ENCODE results near the gene CDKAL1.

Gene CDKAL1

GRCh38 chr6:20670750-20671149 lies 136.5 kb downstream of the CDKAL1 start:
- DNase-seq (ENCODE audit: low spot score) (no peak), FAIRE-seq (no peak)

DNA sequence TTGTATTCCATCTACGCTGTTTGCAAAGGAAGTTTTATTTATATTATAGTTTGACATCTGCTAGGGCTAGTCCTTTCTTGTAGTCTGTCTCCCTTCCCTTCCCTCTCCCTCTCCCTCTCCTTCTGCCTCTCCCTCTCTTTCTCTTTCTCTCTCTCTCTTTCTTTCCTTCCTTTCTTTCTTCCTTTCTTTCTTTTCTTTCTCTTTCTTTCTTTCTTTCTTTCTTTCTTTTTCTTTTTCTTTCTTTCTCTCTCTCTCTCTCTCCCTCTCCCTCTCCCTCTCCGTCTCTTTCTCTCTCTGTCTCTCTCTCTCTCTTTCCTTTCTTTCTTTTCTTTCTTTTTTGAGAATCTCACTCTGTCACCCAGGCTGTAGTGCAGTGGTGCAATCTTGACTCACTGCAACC lies 137.8 kb downstream of the CDKAL1 start:
- FAIRE-seq (no peak), DNase-seq (ENCODE audit: low spot score) (no peak)

DNA sequence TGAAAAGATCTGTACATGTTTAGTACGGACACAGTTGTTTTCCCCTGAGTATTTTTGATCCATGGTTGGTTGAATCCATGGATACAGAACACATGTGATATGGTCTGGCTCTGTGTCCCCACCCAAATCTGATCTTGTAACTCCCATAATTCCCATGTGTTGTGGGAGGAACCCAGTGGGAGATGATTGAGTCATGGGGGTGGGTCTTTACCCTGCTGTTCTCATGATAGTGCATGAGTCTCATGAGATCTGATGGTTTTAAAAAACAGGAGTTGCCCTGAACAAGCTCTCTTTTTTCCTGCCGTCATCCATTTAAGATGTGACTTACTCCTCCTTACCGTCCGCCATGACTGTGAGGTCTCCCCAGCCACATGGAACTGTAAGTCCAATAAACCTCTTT lies 139.2 kb downstream of the CDKAL1 start:
- FAIRE-seq (no peak), DNase-seq (ENCODE audit: low spot score) (no peak)

- FAIRE-seq (no peak), DNase-seq (ENCODE audit: low spot score) (no peak)
Observed at GRCh38 chr6:20674664-20675063, 140.4 kb downstream of the CDKAL1 start.

GRCh38 chr6:20678831-20679352 lies 144.6 kb downstream of the CDKAL1 start:
- DNase-seq (ENCODE audit: low spot score) (no peak), FAIRE-seq (no peak)

- no peak for FAIRE-seq
Observed at GRCh38 chr6:20680697-20681165, 146.5 kb downstream of the CDKAL1 start.

GRCh38 chr6:20681243-20681684 lies 147.0 kb downstream of the CDKAL1 start:
- FAIRE-seq: no peak
- DNase-seq (ENCODE audit: low spot score): no peak

More at GRCh38 chr6:20680697-20681165, 146.5 kb downstream of the CDKAL1 start:
- no peak for DNase-seq (ENCODE audit: low spot score)

GRCh38 chr6:20684474-20684873 lies 150.2 kb downstream of the CDKAL1 start:
- no peak for DNase-seq (ENCODE audit: low spot score)
- FAIRE-seq: no peak

DNA sequence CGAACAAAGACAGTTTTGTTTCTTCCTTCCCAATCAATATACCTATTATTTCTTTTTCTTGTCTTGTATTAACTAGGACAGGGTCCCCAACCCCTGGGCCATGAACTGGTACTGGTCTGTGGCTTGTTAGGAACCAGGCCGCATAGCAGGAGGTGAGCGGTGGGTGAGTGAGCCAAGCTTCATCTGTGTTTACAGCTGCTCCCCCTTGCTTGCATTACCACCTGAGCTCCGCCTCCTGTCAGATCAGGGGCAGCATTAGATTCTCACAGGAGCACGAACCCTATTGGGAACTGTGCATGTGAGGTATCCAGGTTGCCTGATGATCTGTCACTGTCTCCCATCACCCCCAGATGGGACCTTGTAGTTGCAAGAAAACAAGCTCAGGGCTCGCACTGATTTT lies 151.9 kb downstream of the CDKAL1 start:
- no peak for FAIRE-seq
- no peak for DNase-seq (ENCODE audit: low spot score)

DNA sequence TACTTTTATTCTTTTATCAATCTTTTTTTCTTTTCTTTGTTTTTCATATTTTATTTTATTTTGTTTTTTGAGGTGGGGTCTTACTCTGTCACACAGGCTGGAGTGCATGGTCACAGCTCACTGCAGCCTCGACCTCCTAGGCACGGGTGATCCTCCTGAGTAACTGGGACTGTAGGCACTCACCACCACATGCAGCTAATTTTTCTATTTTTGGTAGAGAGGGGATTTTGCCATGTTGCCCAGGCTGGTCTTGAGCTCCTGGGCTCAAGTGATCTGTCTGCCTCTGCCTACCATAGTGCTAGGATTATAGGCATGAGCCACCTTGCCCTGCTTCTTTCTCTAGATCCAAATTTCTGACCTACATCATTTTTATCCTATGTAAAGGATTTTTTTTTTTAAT lies 153.2 kb downstream of the CDKAL1 start:
- FAIRE-seq (peak; percentile 34), DNase-seq (ENCODE audit: low spot score) (no peak)

GRCh38 chr6:20688710-20689500 lies 154.6 kb downstream of the CDKAL1 start:
- DNase-seq (ENCODE audit: low spot score) (peak; percentile 23), FAIRE-seq (peak; percentile 84)

- DNase-seq (ENCODE audit: low spot score) (no peak), FAIRE-seq (no peak)
Observed at GRCh38 chr6:20691185-20691584, 156.9 kb downstream of the CDKAL1 start.

DNA sequence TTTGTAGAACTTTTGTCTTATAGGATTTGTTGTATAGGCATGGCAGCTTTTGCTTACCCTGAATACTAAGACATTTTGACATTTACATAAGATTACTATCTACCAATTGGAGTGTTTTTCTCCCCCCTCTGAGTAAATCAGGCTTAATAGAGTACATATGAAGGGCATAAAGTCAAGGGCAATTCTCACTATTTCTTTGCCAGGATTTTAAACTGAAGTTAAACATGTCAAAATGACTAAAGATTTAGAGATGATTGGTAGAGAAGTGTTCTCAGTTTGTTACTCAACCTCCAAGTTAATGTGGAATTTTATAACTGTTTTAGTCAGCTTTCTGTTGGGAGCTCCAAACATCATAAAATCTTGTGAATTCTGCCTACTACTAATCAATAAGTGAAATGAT lies 157.8 kb downstream of the CDKAL1 start:
- FAIRE-seq (peak; percentile 51), DNase-seq (ENCODE audit: low spot score) (no peak)

DNA sequence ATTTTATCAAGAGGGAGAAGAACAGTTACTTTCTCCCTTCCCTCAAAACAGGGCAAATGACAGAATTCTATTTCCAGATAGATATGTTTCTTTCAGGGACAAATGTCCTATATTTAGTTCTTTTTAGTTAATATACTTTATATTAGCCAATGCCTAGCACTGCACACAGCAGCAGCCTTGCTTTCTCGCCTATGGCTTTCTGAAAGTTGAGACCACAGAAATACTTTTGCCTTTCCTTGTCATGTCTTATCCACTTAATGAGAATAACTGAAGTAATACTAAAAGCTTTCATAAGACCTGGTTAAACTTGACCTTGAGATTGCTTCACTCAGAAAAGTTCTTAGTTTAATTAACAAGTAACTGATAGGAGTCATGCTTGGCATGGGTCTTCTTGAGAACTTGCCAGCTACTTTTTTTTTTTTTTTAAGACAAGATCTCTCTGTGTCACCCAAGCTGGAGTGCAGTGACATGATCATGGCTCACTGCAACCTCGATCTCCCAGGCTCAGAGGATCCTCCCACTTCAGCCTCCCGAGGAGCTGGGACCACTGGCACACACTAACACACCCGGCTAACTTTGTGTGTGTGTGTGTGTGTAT lies 159.3 kb downstream of the CDKAL1 start:
- DNase-seq (ENCODE audit: low spot score): peak; percentile 49
- peak; percentile 86 for FAIRE-seq

- DNase-seq (ENCODE audit: low spot score) (no peak), FAIRE-seq (no peak)
Observed at GRCh38 chr6:20696676-20697075, 162.4 kb downstream of the CDKAL1 start.

GRCh38 chr6:20698675-20699074 lies 164.4 kb downstream of the CDKAL1 start:
- no peak for DNase-seq (ENCODE audit: low spot score)
- no peak for FAIRE-seq

- no peak for DNase-seq (ENCODE audit: low spot score)
- no peak for FAIRE-seq
Observed at GRCh38 chr6:20699402-20699801, 165.1 kb downstream of the CDKAL1 start.

DNA sequence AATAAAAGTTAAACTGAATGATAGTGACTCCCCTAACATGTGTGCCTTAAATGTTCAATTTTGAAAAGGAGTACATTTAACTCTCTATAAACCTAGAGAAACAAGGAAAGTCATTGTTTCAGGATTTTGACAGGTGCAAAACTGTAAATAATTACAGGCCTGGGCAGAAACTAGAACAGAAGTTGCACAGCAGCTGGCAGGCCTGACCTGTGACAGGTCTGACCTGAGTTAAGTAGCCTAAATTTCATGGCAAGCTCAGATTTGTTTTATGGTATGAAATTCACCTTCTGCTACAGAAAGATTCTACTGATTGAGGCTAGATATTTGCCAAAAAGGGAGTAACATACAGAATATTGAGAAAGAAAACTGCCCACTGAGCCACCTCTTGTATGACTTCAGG lies 166.1 kb downstream of the CDKAL1 start:
- no peak for DNase-seq (ENCODE audit: low spot score)

DNA sequence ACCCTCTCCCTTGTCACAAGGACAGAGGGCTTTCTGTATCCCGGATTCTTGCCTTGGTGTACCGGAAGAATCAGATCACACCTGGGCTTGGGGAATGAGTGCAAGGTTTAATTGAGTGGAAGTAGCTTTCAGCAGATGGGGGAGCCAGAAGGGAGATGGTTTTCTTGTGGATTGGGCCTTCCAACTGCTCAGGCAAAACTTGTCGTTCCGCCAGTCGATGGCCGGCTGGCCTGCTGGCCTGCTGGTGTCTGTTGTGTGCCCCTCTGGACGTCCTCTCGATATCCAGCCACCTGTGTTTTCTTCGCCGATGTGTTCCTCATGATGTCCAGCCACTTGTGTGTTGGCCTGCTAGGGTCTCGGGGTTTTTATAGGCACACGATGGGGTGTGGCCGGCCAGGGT lies 168.1 kb downstream of the CDKAL1 start:
- no peak for DNase-seq (ENCODE audit: low spot score)
- FAIRE-seq: no peak

More for the DNA sequence above, 166.1 kb downstream of the CDKAL1 start:
- no peak for FAIRE-seq

- FAIRE-seq (no peak), DNase-seq (ENCODE audit: low spot score) (no peak)
Observed at GRCh38 chr6:20703049-20703448, 168.8 kb downstream of the CDKAL1 start.

DNA sequence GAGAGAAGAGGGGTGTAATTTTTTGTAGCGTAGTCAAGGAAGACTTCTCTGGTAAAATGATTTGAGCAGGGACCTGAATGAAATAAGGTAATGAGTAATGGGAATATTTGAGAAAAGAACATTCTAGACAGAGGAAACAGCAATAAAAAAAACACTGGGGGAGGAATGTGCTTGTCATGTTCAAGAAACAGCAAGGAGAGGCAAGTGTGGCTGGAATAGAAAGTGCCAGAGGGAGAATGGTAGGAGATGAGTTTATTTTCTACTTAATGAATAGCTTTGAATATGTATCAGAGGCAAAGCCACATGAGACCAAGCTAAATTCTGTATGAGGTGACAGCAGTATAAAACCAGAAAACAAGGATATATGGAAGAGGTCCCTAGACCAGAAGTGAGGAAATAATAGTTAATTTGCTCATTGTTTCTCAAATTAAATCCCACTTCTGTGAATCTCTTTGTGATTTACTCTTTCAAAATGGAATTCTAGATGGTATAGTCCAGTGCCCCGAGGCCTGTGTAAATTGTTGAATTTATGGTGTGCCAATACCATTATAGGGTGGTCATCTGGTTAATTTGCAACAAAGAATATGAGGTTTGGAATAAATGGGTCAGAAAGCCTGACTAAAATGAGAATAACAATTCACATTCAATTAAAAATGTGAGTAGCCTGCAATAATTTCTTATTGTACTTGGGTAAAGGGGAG lies 170.2 kb downstream of the CDKAL1 start:
- FAIRE-seq: no peak
- DNase-seq (ENCODE audit: low spot score): peak; percentile 9

DNA sequence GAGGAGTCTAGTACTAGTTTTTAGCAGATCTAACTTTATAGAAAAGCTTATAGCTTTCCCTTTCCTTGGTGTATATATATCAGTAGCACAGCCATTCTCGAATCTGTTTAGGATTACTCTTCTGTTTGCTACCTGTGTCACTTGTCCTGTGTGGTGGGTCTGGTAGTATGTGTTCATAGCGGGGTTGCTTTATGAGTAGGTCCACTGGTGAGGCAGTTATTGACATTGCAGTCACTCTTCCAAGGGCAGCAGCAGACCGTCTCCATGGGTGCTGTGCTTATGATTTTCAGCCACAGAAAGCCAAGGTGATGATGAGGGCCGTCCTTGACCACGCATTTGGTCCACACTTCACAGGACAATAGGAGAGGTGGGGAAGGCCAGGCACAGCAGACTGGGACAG lies 171.5 kb downstream of the CDKAL1 start:
- DNase-seq (ENCODE audit: low spot score) (no peak), FAIRE-seq (no peak)

Data from RCC 7860 (cell line).